Measurements from ENCODE around the gene RNF144A.

DNA sequence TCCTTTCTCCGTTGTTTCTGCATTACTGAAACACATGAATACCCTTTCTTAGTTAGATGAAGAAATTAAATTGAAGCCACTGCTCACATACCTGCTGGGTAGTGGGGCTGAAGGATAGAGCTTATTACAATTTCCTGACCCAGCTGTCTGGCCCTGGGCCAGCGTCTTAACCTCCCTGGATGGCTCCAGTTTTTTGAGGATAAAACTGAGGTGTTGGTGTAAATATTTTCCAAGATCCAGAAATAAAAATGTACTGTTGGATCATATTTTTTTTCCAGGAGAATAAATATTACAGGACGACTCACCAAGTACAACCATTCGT is 3.5 kb downstream of the RNF144A start:
- TF ChIP-seq, protein P1, sequence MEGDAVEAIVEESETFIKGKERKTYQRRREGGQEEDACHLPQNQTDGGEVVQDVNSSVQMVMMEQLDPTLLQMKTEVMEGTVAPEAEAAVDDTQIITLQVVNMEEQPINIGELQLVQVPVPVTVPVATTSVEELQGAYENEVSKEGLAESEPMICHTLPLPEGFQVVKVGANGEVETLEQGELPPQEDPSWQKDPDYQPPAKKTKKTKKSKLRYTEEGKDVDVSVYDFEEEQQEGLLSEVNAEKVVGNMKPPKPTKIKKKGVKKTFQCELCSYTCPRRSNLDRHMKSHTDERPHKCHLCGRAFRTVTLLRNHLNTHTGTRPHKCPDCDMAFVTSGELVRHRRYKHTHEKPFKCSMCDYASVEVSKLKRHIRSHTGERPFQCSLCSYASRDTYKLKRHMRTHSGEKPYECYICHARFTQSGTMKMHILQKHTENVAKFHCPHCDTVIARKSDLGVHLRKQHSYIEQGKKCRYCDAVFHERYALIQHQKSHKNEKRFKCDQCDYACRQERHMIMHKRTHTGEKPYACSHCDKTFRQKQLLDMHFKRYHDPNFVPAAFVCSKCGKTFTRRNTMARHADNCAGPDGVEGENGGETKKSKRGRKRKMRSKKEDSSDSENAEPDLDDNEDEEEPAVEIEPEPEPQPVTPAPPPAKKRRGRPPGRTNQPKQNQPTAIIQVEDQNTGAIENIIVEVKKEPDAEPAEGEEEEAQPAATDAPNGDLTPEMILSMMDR (conservative IDR thresholded peaks at IDR 0.05 in 1 of 2, IDR thresholded peaks at IDR 0.05 in 1 of 2; ENCODE audit: low read depth in 1 of 2, low read length in 2 of 2), result no peak
- TF ChIP-seq EZH2 (IDR thresholded peaks at IDR 0.05; ENCODE audit: low read length, missing control alignments), result no peak
